Lung microvascular endothelial cell (primary cell): Measurements from ENCODE around the gene OXNAD1. TPM values are rescaled to one million over a fixed set of nuclear protein-coding genes. Genes with fewer than 3 reads are reported as not detected.

Experiments used
- DNase-seq, 2 donors: peaks; one replicate each; pipeline versions ENCODE4 v3.0.0 to v3.0.0-alpha.2; 2010; ENCODE audit warnings: low read depth in 2 of 2
- total RNA-seq: library from RNA; depleted of rRNA; stranded (reverse); fragments of >200 nt; gene quantifications from 2 replicates; pipeline ENCODE4 v1.2.1, GENCODE V29; 2014

Gene OXNAD1
- total RNA-seq, 1 donor from 2014 or later, result 16.3 TPM

DNA sequence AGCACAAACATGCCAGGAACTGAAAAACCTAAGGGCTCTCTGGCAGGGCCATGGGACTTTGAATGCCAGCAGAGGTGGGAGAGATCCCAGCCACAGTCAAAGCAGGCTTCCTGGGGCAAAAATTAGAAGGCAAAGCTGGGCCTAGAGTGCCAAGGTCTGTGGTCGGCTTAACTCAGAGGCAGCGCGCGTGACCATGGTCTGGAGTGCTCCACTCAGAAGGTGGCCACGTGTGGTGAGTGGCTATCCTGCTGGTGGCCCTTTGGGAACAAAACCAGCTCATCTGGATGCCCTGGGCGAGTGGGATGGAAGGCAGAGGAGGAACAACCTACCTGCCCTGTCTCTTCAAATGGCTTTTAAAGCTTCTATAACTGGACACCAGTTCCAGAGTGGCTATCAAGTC is 63.1 kb downstream of the OXNAD1 start:
- no peak for DNase-seq

GRCh38 chr3:16329036-16329825 is 64.2 kb downstream of the OXNAD1 start:
- no peak for DNase-seq

DNA sequence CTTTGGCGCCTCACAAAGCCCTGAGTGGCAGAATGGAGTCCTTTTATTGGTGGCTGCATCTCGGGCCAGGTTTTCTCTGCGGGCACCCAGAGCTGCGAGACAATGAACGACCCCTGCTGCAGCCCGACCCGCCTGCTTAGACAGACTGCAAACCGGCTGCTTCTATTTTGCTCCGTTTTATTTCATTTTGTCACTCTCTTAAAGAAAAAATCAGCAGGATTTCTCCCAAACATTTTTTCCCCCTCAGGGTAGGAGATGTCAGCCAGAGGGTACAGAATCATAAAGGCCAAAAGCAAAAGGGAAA is 64.8 kb downstream of the OXNAD1 start:
- DNase-seq, result no peak

- DNase-seq, result no peak
Observed at GRCh38 chr3:16330351-16330750, 65.3 kb downstream of the OXNAD1 start.

DNA sequence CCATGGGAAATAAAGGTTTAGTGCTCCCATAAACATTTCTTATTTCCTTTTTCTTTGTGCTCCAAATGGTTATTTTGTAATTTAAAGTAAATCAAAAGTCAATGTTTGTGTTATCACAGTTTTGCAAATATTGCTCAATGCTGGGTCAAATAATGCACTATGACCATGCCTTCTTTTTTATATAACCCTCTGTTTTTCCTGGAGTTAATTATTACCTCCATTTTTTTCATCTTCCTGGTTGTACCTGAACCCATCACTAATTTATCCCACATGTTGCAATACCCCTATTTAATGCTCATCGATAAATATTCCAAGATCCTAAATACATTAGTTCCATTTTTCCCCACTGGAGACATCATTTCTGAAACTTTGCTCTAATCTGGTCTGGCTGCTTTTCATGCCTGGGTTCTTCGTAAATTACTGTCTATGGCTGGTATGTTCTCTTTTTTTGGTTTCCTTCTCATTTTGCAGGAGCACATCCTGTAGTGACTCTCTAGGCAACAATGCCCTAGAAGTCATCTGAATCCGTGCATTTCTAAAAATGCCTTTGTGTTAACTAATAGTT is 66.4 kb downstream of the OXNAD1 start:
- DNase-seq, result no peak

DNA sequence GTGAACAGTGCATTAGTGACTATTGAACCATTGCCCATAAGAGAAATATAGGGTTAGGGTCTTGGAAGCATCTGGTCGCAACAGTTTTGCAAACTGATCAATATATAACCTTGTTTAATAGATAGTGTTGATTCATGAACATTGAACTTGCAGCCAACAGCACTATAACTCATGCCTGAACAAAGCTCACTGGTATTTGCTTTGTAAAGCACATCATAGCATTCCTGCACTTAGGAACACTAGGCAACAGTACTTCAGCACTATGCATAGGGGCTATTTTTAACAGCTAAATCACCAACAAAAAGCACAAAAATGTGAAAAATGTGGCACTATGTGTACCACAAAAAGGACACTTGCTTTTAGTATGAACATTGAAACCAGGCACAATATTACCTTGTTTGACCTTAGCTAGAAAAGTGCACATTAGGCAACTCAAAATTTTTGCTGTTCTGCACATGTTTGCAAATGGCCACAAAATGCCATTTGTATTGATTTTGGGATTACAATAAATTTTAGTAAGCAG is 68.0 kb downstream of the OXNAD1 start:
- DNase-seq, result no peak

DNA sequence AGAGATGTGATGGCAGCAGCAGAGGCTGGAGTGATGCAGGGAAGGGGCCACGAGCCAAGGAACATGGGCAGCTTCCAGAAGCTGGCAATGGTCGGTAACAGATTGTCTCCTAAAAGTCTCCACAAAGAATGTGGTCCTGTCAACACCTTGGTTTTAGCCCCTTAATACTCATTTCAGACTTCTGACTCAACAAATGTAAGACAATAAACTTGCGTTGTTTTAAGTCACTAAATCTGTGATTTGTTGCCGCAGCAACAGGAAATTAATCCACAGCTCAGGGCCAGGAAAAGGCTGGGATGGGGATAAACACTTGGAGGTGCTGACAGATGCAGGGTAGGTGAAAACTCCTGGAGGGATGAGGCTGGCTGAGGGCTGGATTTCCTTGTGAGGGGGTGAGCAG is 69.9 kb downstream of the OXNAD1 start:
- peak in 1 of 2 donors; percentile 30 for DNase-seq

DNA sequence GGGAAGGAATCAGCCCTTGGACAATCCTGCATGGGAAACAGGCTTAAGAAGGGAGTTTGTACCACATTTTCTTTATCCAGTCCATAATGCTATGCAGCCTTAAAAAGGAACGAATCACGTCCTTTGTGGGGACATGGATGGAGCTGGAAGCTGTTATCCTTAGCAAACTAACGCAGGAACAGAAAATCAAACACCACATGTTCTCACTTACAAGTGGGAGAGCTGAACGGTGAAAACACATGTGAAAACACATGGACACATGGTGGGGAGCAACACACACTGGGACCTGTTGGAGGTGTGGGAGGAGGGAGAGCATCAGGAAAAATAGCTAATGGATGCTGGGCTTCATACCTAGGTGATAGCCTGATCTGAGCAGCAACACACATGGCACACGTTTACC is 70.3 kb downstream of the OXNAD1 start:
- DNase-seq, result no peak

DNA sequence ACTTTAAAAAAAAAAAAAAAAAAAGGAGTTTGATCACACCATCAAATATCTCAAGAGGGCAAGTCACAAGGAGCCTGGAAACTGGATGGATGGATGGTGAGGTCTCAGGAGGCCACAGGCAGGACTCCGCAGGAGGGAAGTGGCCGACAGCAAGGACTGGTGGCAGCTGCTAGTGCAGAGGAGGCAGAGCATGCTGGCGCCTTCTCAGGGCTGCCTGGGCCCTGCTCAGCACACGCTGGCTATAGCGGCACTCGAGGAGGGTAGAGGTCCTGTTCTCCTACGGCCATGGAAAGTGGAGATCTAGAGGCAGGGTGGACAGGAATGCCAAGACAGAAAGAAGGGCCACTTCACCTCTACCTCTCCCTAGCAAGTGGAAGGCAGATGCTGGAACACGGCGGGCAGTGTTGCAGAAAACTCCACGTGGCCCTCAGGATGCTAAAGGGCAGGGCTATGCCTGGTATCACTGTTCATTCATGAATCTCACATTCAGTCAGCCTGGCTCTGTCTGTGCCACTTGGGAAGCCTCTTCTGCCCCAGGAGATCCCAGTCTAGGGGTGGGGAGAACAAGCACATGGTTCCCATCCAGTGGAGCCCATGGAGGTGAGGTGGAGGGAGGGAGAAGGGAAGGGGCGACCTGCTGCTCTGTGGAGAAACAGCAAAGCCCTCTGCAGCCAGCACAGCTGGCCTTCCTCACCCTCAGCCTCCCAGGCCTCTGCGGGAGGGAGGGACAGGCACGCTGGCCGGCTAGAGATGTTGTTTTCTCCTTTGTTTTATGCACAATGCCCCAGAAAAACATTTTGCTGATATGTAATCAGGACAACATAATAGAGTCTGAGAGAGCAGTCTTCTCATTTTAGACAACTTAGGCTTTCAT is 71.0 kb downstream of the OXNAD1 start:
- DNase-seq, result no peak

GRCh38 chr3:16336825-16337224 is 71.8 kb downstream of the OXNAD1 start:
- no peak for DNase-seq

- DNase-seq, result no peak
Observed at GRCh38 chr3:16337856-16338540, 73.0 kb downstream of the OXNAD1 start.

GRCh38 chr3:16338999-16339398 is 74.0 kb downstream of the OXNAD1 start:
- DNase-seq, result peak; percentile 15 to 70

DNA sequence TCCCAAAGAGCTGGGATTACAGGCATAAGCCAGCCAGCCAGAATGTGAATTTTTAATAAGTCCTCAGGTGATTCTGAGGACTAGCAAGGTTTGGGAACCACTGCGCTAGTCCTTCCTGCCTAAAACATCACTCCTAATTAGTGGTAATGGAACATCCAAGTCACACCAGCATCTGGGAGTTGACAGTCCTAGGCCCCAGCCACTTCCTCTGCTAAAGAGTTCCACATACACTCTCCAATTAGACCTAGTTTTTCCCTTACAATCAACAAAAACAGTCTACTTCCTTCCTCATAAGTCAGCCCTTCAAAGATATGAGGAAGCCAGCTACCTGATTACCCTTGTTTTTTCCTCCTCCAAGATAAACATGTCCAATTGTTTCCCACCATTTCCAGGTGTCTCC is 78.1 kb downstream of the OXNAD1 start:
- no peak for DNase-seq

DNA sequence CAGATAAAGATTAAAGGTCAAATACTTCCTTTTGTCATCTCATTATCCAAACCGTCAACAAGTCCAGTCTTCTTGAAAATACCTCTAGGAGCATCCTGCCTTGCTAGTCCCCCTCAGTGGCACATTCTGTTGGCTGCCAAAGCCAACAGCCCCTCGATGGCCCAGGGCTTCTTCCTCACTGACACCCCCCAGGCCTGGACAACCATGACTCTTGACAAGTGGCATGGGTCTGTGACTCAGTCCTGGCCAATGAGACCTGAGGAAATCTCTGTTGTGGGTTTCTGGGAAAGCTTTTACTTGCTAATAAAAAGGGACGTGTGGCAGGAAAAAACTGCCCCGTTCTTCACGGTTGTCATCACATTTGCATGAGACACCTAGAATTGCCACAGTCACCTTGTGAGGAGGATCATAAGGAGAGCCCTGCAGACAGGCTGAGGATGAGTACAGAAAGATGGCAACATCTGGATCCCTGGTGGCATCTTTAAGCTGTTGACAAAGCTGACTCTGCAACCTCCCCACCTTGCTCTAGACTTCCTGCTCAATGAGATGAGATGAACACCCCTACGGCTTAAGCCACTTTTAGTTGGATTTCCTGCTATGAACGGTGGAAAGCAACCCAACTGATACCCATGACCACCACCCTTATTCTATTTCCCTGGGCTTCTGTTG is 81.5 kb downstream of the OXNAD1 start:
- DNase-seq, result no peak

- DNase-seq, result no peak
Observed at GRCh38 chr3:16347548-16347947, 82.5 kb downstream of the OXNAD1 start.

DNA sequence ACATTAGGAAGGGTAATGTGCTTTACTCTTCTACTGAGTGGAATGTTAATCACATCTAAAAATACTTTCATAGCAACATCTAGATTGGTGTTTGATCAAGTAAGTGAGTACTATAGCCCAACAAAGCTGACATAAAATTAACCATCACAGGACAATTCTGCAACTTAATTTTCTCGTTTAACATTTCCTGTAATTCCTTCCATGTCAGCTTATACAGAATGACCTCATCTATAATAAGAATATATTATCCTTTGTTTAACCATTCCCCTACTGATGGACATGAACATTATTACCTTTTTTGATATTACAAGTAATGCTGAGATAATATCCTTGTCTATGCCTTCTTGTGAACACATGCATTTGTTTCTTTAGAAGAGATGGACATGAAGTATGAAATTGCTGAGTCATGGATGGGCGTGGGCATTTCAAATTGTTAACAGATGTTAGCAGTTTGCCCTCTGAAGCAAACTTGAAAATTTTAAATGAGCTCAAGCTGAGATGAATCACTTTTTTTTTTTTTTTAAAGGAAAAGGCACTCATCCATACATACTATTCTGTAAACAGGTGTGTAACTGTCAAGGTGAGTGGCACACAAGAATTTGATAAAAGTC is 85.1 kb downstream of the OXNAD1 start:
- no peak for DNase-seq

- DNase-seq, result no peak
Observed at GRCh38 chr3:16350597-16351318, 85.7 kb downstream of the OXNAD1 start.

DNA sequence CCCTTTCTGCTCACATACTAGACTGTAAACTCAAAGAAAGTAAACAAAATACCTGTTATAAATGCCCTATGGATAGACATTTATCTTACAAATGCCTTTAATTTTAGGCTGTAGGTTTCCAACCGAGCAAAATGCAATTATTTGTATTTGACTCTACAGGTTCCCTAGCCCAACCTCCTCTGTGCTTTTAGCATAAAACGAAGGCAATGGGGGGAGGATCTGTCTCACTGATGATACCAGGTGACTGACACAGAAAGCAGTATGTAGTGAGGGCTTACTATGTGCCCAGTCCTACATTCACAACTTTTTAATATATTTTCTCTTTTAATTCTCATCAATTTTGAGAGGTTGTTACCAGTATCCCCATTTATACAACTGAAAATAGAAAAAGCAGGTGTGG is 87.4 kb downstream of the OXNAD1 start:
- DNase-seq, result no peak

- DNase-seq, result no peak
Observed at GRCh38 chr3:16354291-16354690, 89.3 kb downstream of the OXNAD1 start.
